DOHH2 (cell line): ENCODE results near the gene ANKRD1.
"Not testable (repeated sequence)": the region's sequence is repeated elsewhere in the genome, so short reads cannot be mapped to it uniquely, and the experiment has no call there.

Experiments
- H3F3A ChIP-seq: fragments of 200-600 bp; sonication (generic), shearing (Covaris generic); 2 replicates; pipeline ENCODE4 v1.6.0; 2016; ENCODE audit warnings: antibody characterized with exemption, mild to moderate bottlenecking; ENCODE audit not compliant: control insufficient read depth, insufficient read depth
- H3K27ac ChIP-seq: fragments of 200-600 bp; sonication (generic); 2 replicates; pipeline ENCODE4 v1.5.1; 2014; ENCODE audit warnings: low read depth, mild to moderate bottlenecking, low read length, moderate library complexity
- H3K27me3 ChIP-seq: fragments of 200-600 bp; sonication (generic); 2 replicates; pipeline ENCODE4 v1.6.1; 2014; ENCODE audit warnings: mild to moderate bottlenecking, low read length, mixed read lengths; ENCODE audit not compliant: control insufficient read depth
- H3K36me3 ChIP-seq: fragments of 200-600 bp; sonication (generic); 2 replicates; pipeline ENCODE4 v1.6.1; 2014; ENCODE audit warnings: mild to moderate bottlenecking, low read length, moderate library complexity, mixed read lengths; ENCODE audit not compliant: control insufficient read depth
- H3K4me1 ChIP-seq: fragments of 200-600 bp; sonication (generic); 2 replicates; pipeline ENCODE4 v1.6.1; 2014; ENCODE audit warnings: mild to moderate bottlenecking, low read length, mixed read lengths; ENCODE audit not compliant: control insufficient read depth
- H3K4me2 ChIP-seq: fragments of 200-600 bp; sonication (generic); 2 replicates; pipeline ENCODE4 v1.6.0; 2014; ENCODE audit warnings: mild to moderate bottlenecking, low read length, moderate library complexity
- H3K4me3 ChIP-seq: fragments of 200-600 bp; sonication (generic); 2 replicates; pipeline ENCODE4 v1.5.1; 2014; ENCODE audit warnings: mild to moderate bottlenecking, low read length, mixed read lengths
- H3K79me2 ChIP-seq: fragments of 200-600 bp; sonication (generic); 2 replicates; pipeline ENCODE4 v1.6.1; 2014; ENCODE audit warnings: mild to moderate bottlenecking, low read length, mixed read lengths; ENCODE audit not compliant: control insufficient read depth
- H3K9me2 ChIP-seq: fragments of 200-600 bp; sonication (generic); replicated peaks from 2 replicates; pipeline ENCODE4 v1.6.1; 2014; ENCODE audit warnings: mild to moderate bottlenecking, low read length, mixed read lengths; ENCODE audit not compliant: control insufficient read depth
- H3K9me3 ChIP-seq: fragments of 200-600 bp; sonication (generic); 2 replicates; pipeline ENCODE4 v1.6.1; 2014; ENCODE audit warnings: antibody characterized with exemption, low read length, mixed read lengths; ENCODE audit not compliant: control insufficient read depth, insufficient read depth
- H4K20me1 ChIP-seq: fragments of 200-600 bp; sonication (generic); 2 replicates; pipeline ENCODE4 v1.6.0; 2014; ENCODE audit warnings: low read depth, mild to moderate bottlenecking, antibody characterized with exemption, low read length, moderate library complexity; ENCODE audit not compliant: control insufficient read depth, insufficient read depth
- CTCF ChIP-seq: fragments of 200-600 bp; sonication (generic); IDR thresholded peaks from one replicate; pipeline ENCODE4 v1.5.1; 2014; ENCODE audit warnings: antibody characterized with exemption, mild to moderate bottlenecking, low read depth, low read length; ENCODE audit not compliant: poor library complexity, severe bottlenecking
- EZH2phosphoT487 ChIP-seq: fragments of 200-600 bp; sonication (generic); IDR thresholded peaks from 2 replicates; pipeline ENCODE4 v1.6.1; 2017; ENCODE audit warnings: borderline replicate concordance, mild to moderate bottlenecking, antibody characterized with exemption, low read length, moderate library complexity, mixed read lengths

The ANKRD1 gene

GRCh38 chr10:90905925-90906324 lies 15.0 kb downstream of the ANKRD1 start:
- H3K9me2 ChIP-seq: no peaks in the 10 kb centered on the region
- H3K79me2 ChIP-seq: no peaks in the 10 kb centered on the region
- no peak overlapping the region for H3K27ac ChIP-seq
- H3K27me3 ChIP-seq: no peaks in the 10 kb centered on the region
- peaks cover 27% of the 10 kb centered on the region for H3K36me3 ChIP-seq
- no peaks in the 10 kb centered on the region for H3F3A ChIP-seq
- H3K4me1 ChIP-seq: no peaks in the 10 kb centered on the region
- TF ChIP-seq CTCF (no peak), EZH2phosphoT487 (no peak)
- no peaks in the 10 kb centered on the region for H4K20me1 ChIP-seq
- H3K9me3 ChIP-seq: no peaks in the 10 kb centered on the region
- no peak overlapping the region for H3K4me2 ChIP-seq
- no peak overlapping the region for H3K4me3 ChIP-seq

GRCh38 chr10:90896916-90897315 lies 24.0 kb downstream of the ANKRD1 start:
- not testable (repeated sequence) for H3F3A ChIP-seq, H3K4me3 ChIP-seq, H3K9me2 ChIP-seq, H3K79me2 ChIP-seq, H3K27ac ChIP-seq, H3K9me3 ChIP-seq, H4K20me1 ChIP-seq, H3K4me2 ChIP-seq, H3K4me1 ChIP-seq, H3K27me3 ChIP-seq
- peaks cover 72% of the 10 kb centered on the region for H3K36me3 ChIP-seq

- Histone ChIP-seq H3K27me3 (no peaks in the 10 kb centered on the region), H3K36me3 (peaks cover 81% of the 10 kb centered on the region), H3K27ac (no peak overlapping the region), H3K4me3 (no peak overlapping the region), H3K4me2 (no peak overlapping the region), H3K9me3 (no peaks in the 10 kb centered on the region), H3K4me1 (no peaks in the 10 kb centered on the region), H3K79me2 (no peaks in the 10 kb centered on the region), H4K20me1 (no peaks in the 10 kb centered on the region), H3K9me2 (no peaks in the 10 kb centered on the region), H3F3A (no peaks in the 10 kb centered on the region)
- no peak for TF ChIP-seq EZH2phosphoT487
- no peak for TF ChIP-seq CTCF
These were observed 27.7 kb downstream of the ANKRD1 start for GRCh38 chr10:90893190-90893589.

- no peak overlapping the region for H3K4me3 ChIP-seq
- H3K9me2 ChIP-seq: no peaks in the 10 kb centered on the region
- no peaks in the 10 kb centered on the region for H3K27me3 ChIP-seq
- no peak overlapping the region for H3K27ac ChIP-seq
- H3K36me3 ChIP-seq: peaks cover 90% of the 10 kb centered on the region
- no peaks in the 10 kb centered on the region for H4K20me1 ChIP-seq
- H3K4me2 ChIP-seq: no peak overlapping the region
- no peaks in the 10 kb centered on the region for H3K9me3 ChIP-seq
- no peaks in the 10 kb centered on the region for H3K79me2 ChIP-seq
- TF ChIP-seq CTCF (no peak), EZH2phosphoT487 (no peak)
- H3F3A ChIP-seq: no peaks in the 10 kb centered on the region
- H3K4me1 ChIP-seq: no peaks in the 10 kb centered on the region
These were observed 30.5 kb downstream of the ANKRD1 start for GRCh38 chr10:90890347-90890746.
